Thyroid gland (tissue), 4 donors: ENCODE measurements around the gene WRAP53. TPM values are rescaled to one million over a fixed set of nuclear protein-coding genes. Genes with fewer than 3 reads are reported as not detected.

Experiments used
- DNase-seq, 2 donors: peaks; one replicate each; pipeline ENCODE4 v3.0.0-alpha.2; 2019
- H3K27ac ChIP-seq, 3 donors: fragments of 200-600 bp; sonication (generic); 1 replicate in 2 of 3; 2 replicates in 1 of 3; pipeline ENCODE4 v1.5.1; 2016 to 2019; ENCODE audit warnings: mild to moderate bottlenecking in 1 of 3, moderate library complexity in 1 of 3
- H3K27me3 ChIP-seq: fragments of 200-600 bp; sonication (generic); one replicate; pipeline ENCODE4 v1.5.1; 2019
- H3K36me3 ChIP-seq, 2 donors: fragments of 200-600 bp; sonication (generic); one replicate each; pipeline ENCODE4 v1.5.1; 2016 to 2019
- H3K4me1 ChIP-seq, 2 donors: fragments of 200-600 bp; sonication (generic); one replicate each; pipeline ENCODE4 v1.5.1; 2017 to 2019
- H3K4me3 ChIP-seq, 3 donors: fragments of 200-600 bp; sonication (generic); replicated peaks in 1 of 3; 1 replicate in 2 of 3; 2 replicates in 1 of 3; pipeline ENCODE4 v1.5.1; 2016; ENCODE audit warnings: mild to moderate bottlenecking in 1 of 3
- H3K9me3 ChIP-seq: fragments of 200-600 bp; sonication (generic); one replicate; pipeline ENCODE4 v1.5.1; 2017
- POLR2A ChIP-seq, 2 donors: fragments of 450-650 bp; IDR thresholded peaks; one replicate each; pipeline ENCODE4 v1.6.1; 2017; ENCODE audit warnings: antibody characterized with exemption in 2 of 2, mild to moderate bottlenecking in 2 of 2, moderate library complexity in 1 of 2
- WGBS, 2 donors: methylation state at CpG; one replicate each; pipeline ENCODE4 v1.1.5; 2017; 5-methylcytosine and 5-hydroxymethylcytosine counted together
- intact Hi-C: fragments of 100-400 bp; cut with DNase I; formaldehyde crosslinking; loops from one replicate; pipeline ENCODE4 v1.15.1; 2023
- total RNA-seq, 4 donors: library from RNA; depleted of rRNA; stranded (reverse); fragments of >200 nt; gene quantifications; one replicate each; pipeline ENCODE4 v1.2.3, GENCODE V29; 2016
- TF ChIP-seq, protein P1 (sequence below), 6 experiments: fragments of 200-600 bp in 3 of 6; fragments of 450-650 bp in 3 of 6; sonication (generic) in 3 of 6; IDR thresholded peaks; one replicate each; pipeline ENCODE4 v1.5.1; 2016 to 2019; ENCODE audit warnings: antibody characterized with exemption in 6 of 6, mild to moderate bottlenecking in 2 of 6, inconsistent platforms in 1 of 6, moderate library complexity in 1 of 6

The WRAP53 gene
- total RNA-seq, 4 donors from 2014 or later: 2.9 to 8.0 (median 4.6) TPM

GRCh38 chr17:7740481-7741001, 52.3 kb downstream of the WRAP53 start:
- intact Hi-C loops: loop anchor here (10.0 kb wide), 1 partner anchor 254 kb away; no protein-coding TSS in a partner anchor
- no peaks in the 10 kb centered on the region for H3K27me3 ChIP-seq

DNA sequence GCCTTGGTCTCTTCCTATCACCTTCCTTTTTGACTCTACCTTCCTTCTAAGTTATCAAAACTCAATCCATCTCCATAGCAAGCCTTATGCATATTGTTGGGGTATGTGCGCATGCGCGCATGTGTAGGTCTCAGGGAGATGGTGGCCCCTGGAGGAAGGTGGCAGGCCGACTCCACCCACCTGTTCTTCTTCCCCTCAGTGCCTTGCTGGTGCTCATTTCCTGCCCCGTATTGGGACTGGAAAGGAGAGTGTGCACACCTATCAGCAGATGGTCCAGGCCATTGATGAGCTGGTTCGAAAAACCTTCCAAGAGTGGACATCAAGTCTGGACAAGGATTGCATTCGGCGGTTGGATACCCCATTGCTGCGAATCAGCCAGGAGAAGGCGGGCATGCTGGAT, 54.5 kb downstream of the WRAP53 start:
- H3K4me3 ChIP-seq: no peak overlapping the region
- intact Hi-C loops: loop anchor here (10.0 kb wide), 1 partner anchor 252 kb away; no protein-coding TSS in a partner anchor
- H3K27me3 ChIP-seq: no peaks in the 10 kb centered on the region
- no peaks in the 10 kb centered on the region for H3K9me3 ChIP-seq
- no peak for DNase-seq
- H3K27ac ChIP-seq: no peak overlapping the region
- no peaks in the 10 kb centered on the region for H3K36me3 ChIP-seq
- TF ChIP-seq, protein P1, sequence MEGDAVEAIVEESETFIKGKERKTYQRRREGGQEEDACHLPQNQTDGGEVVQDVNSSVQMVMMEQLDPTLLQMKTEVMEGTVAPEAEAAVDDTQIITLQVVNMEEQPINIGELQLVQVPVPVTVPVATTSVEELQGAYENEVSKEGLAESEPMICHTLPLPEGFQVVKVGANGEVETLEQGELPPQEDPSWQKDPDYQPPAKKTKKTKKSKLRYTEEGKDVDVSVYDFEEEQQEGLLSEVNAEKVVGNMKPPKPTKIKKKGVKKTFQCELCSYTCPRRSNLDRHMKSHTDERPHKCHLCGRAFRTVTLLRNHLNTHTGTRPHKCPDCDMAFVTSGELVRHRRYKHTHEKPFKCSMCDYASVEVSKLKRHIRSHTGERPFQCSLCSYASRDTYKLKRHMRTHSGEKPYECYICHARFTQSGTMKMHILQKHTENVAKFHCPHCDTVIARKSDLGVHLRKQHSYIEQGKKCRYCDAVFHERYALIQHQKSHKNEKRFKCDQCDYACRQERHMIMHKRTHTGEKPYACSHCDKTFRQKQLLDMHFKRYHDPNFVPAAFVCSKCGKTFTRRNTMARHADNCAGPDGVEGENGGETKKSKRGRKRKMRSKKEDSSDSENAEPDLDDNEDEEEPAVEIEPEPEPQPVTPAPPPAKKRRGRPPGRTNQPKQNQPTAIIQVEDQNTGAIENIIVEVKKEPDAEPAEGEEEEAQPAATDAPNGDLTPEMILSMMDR (IDR thresholded peaks at IDR 0.05): no peak
- no peak for TF ChIP-seq POLR2A (IDR thresholded peaks at IDR 0.05)
- H3K4me1 ChIP-seq: peaks cover 0 to 7% of the 10 kb centered on the region in 2 donors
- 84 to 85% methylated on average over 10 of the region's 10 CpGs for WGBS, 2 donors

More at GRCh38 chr17:7740481-7741001, 52.3 kb downstream of the WRAP53 start:
- 66 to 80% methylated on average over 23 to 42 of the region's 42 CpGs for WGBS, 2 donors
- TF ChIP-seq, protein P1 (IDR thresholded peaks at IDR 0.05): no peak
- TF ChIP-seq POLR2A (IDR thresholded peaks at IDR 0.05): no peak
- DNase-seq: peak in 1 of 2 donors; percentile 15
- H3K4me3 ChIP-seq: no peak overlapping the region
- no peaks in the 10 kb centered on the region for H3K9me3 ChIP-seq
- no peaks in the 10 kb centered on the region for H3K36me3 ChIP-seq
- H3K27ac ChIP-seq: no peak overlapping the region
- H3K4me1 ChIP-seq: peaks cover 0 to 7% of the 10 kb centered on the region in 2 donors

GRCh38 chr17:7744416-7744815, 56.1 kb downstream of the WRAP53 start:
- TF ChIP-seq, protein P1 (IDR thresholded peaks at IDR 0.05): no peak
- intact Hi-C loops: loop anchor here (10.0 kb wide), 1 partner anchor 250 kb away; no protein-coding TSS in a partner anchor
- no peak for DNase-seq
- Histone ChIP-seq H3K27ac (no peak overlapping the region), H3K9me3 (no peaks in the 10 kb centered on the region), H3K4me3 (no peak overlapping the region), H3K4me1 (peaks cover 0 to 7% of the 10 kb centered on the region in 2 donors), H3K27me3 (no peaks in the 10 kb centered on the region), H3K36me3 (no peaks in the 10 kb centered on the region)
- 65 to 67% methylated on average over 8 of the region's 8 CpGs for WGBS, 2 donors

GRCh38 chr17:7745748-7746470, 57.6 kb downstream of the WRAP53 start:
- H3K4me3 ChIP-seq: no peak overlapping the region
- no peak for TF ChIP-seq POLR2A (IDR thresholded peaks at IDR 0.05)
- TF ChIP-seq, protein P1 (IDR thresholded peaks at IDR 0.05): no peak
- no peaks in the 10 kb centered on the region for H3K4me1 ChIP-seq
- intact Hi-C loops: loop anchor here (10.0 kb wide), 1 partner anchor 249 kb away; no protein-coding TSS in a partner anchor
- no peaks in the 10 kb centered on the region for H3K27me3 ChIP-seq
- no peak overlapping the region for H3K27ac ChIP-seq
- no peak for DNase-seq
- no peaks in the 10 kb centered on the region for H3K9me3 ChIP-seq
- no peaks in the 10 kb centered on the region for H3K36me3 ChIP-seq
- WGBS, 2 donors: 74 to 80% methylated on average over 7 of the region's 7 CpGs

DNA sequence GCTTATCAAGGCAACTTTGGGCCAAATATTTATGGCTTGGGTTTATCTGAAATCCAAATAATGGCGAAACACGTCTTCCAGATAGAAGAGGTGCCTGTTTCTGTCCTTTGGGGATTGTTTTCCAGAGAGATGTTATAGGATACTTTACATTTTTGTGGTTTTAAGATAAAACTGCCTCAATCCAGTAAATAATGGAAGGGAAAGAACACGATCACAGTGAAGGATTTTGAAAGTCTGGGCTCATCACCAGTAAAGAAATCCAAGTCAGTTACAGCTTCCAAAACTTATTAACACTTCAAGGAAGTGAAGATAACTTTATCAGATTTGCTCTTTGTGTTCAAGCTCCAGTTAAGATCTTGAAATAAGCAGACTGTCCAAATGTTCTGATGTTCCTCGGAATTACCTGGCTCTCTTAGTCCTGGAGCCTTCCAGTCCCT, 59.4 kb downstream of the WRAP53 start:
- H3K36me3 ChIP-seq: no peaks in the 10 kb centered on the region
- no peak overlapping the region for H3K27ac ChIP-seq
- no peaks in the 10 kb centered on the region for H3K4me1 ChIP-seq
- no peak overlapping the region for H3K4me3 ChIP-seq
- TF ChIP-seq, protein P1 (IDR thresholded peaks at IDR 0.05): no peak
- TF ChIP-seq POLR2A (IDR thresholded peaks at IDR 0.05): no peak
- no peaks in the 10 kb centered on the region for H3K9me3 ChIP-seq
- H3K27me3 ChIP-seq: no peaks in the 10 kb centered on the region
- intact Hi-C loops: loop anchor here (10.0 kb wide), 1 partner anchor 247 kb away; no protein-coding TSS in a partner anchor
- no peak for DNase-seq
- WGBS, 2 donors: 66 to 67% methylated on average over 4 of the region's 4 CpGs
